A549 (cell line): ENCODE data around the gene MTG2.

Source experiments
- CTCF ChIP-seq: fragments of >200 bp; sonication (Bioruptor Twin); formaldehyde crosslinking; IDR thresholded peaks from 3 replicates; pipeline ENCODE4 v1.5.1; 2016
- ESRRA ChIP-seq: fragments of 150-350 bp; IDR thresholded peaks from 2 replicates; pipeline ENCODE4 v1.6.1; 2014; ENCODE audit warnings: mild to moderate bottlenecking, low read length, borderline replicate concordance
- HOXA7 ChIP-seq: fragments of 250-450 bp; sonication (Bioruptor Pico); IDR thresholded peaks from 2 replicates; pipeline ENCODE4 v1.5.0; 2020; ENCODE audit warnings: mild to moderate bottlenecking, moderate library complexity
- KDM5A ChIP-seq: fragments of 200-600 bp; sonication (generic); IDR thresholded peaks from 2 replicates; pipeline ENCODE4 v1.6.1; 2016; ENCODE audit warnings: antibody characterized with exemption, mild to moderate bottlenecking
- POLR2A ChIP-seq: IDR thresholded peaks from 2 replicates; pipeline ENCODE4 v1.6.1; 2012; ENCODE audit warnings: mild to moderate bottlenecking, low read length

- TF ChIP-seq HOXA7 (CRISPR knock-in tag): no peak
- no peak for TF ChIP-seq ESRRA
- no peak for TF ChIP-seq CTCF
- no peak for TF ChIP-seq KDM5A
- TF ChIP-seq POLR2A: no peak
Measured at GRCh38 chr20:62174021-62174804, 8.6 kb upstream of the MTG2 start.
